Measurements from ENCODE around the gene PHACTR3. TPM values are rescaled to one million over a fixed set of nuclear protein-coding genes. Genes with fewer than 3 reads are reported as not detected.
"Not testable (repeated sequence)": the region's sequence is repeated elsewhere in the genome, so short reads cannot be mapped to it uniquely, and the experiment has no call there.

The PHACTR3 gene
- 0.25 TPM for total RNA-seq

DNA sequence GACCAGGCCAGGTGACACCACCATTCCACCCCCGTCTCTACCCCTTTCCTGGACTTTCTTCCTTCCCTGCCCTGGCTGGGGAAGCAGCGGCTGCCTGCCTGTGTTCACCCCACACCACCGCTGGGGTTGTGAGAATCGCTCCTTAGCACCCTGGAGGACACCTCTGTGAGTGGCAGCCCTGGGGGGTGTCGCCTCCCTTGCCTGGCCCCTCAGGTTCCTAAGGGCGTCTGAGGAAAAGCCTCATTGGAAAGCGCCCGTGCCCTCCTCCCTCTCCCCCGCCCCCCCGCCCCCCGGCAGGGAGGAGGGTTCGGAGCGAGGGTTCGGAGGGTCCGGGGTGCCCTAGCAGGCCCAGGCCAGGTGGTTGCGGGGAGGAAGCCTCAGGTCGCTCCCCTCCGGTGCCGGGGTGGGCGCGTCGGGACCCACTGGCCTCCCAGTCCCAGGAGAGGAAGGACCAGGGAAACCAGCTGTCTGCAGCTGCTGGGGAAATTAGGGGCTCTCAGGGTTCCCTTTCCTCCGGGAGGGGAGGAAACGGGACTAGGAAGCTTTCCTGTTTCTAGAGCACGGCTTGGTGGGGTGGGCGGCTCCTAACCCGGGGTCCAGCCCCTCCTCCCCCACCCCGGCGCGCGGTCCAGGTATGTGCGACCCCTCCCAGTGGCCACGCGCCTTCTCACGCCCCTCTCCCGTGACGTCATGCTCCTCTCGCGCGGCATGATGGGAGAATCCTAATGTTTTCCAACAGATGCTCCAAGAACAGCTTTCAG is at the start of gene PHACTR3:
TSS of gene PHACTR3 (plus strand) at position 760 of the 761 bp plus-strand sequence. CDS start 475 bp downstream, outside the sequence.
- DNase-seq (ENCODE audit: low spot score) (no peak), ATAC-seq (no peak)

DNA sequence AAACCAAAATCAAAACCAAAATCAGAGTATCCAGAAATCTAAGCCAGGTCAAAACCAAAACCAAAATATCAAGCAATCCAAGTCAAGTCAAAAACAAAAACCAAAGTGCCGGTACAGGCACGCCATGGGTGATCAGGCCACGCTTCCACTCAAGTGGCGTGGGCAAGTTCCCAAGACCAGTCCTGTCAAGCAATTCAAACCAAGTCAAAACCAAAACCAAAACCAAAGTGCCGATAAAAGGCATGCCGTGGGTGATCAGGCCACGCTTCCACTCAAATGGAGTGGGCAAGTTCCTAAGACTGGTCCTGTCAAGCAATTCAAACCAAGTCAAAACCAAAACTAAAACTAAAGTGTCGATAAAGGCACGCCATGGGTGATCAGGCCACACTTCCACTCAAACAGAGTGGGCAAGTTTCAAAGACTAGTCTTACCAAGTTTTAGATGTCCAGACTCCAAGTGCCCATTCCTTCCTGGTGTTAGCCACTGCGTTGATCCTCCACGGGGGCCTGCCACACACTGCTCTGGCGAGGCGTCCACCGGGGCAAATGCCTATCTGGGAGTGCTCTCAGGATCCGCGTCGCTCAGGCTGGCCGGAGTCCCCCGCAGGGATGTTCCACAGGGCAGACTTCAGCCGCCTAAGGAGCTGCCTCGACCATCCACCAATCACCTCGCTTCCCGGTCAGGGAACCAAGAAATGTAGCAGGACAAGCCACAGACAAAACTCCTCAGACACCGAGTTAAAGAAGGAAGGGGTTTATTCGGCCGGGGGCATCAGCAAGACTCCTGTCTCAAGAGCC is 46.4 kb upstream of the PHACTR3 start:
- not testable (repeated sequence) for ATAC-seq; DNase-seq (ENCODE audit: low spot score)

DNA sequence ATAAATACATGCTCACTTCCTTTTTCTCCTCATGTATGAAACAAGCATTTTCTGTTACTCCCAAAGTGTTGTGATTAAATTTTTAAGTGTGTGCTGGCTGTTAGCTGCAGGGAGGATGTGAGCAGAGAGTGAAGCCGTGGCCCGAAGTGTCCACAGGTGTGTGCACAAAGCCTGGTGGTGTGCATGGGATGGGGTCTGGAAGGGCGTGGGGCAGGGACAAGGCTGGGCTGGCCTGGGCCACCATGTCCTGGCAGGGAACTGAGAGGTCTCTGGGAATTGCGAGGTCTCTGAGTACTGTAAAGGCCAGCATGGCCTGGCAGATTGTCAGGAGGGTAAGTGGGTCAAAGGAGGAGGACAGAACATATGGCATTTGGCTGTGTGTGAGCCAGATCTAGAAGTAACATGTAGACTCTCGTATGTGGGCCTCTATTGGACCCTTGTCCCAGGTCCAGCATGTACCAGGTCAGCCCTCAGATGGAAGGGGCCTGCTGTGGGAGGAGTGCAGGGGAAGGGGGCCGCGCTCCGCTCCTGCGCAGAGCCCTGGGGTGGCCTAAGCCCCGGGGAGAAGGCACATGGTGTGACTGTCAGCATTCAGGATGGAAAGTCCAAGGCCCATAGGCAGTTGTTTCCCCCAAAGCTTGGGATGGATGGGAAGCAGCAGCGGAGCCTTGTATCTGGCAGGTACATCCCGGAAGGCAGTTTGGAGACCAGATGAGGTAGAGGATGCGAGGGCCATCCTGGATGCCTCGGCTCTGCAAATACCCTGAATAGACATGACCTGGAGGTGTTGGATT is 45.1 kb upstream of the PHACTR3 start:
- ATAC-seq (no peak), DNase-seq (ENCODE audit: low spot score) (no peak)

DNA sequence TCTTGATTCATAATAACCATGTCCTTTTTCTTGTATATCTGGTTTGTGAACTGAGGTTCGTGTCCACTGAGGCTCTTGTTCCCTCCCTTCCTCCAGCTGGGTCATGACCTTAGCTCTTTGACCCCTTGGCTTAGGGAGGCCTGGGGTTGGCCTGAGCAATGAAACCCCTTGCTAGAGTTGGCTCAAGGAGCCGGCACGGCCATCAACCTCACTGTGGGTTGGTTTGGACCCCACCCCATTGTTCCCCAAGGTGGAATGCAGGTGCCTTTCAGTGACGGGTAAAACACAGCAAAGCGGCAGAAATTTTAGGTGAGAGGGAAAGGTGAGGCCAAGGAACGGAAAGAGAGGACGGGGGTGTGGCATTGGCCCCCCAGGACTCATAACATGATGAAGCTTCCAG is 44.5 kb upstream of the PHACTR3 start:
- no peak for DNase-seq (ENCODE audit: low spot score)
- no peak for ATAC-seq

DNA sequence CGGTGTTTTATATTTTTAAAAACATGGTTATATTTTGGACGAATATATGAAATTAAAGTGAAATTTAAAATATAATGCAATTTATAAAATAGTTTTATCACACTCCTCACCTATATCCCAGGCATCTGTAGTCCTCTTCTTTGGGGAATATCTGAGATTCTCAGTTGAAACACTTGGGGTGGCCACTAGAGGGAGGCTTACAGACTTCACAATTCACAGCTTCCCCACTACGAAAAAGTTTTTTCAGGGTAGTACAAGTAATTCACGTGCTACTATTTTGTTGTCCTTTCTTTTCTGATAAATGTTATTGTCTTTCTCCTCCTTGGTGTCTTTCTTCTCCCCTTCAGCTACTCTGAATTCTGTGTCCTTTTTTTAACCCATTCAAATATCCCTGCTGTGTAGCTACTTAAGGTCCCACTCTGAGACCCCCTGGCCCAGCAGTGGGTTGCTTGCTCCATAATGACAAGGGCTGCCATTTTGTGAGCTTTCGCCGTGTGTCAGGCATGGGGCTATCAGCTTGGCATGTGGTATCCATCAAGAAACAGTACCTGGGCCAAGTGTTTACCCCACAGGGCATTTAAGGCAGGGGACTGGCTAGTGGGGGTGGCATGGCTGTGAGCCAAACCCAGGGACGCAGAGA is 43.6 kb upstream of the PHACTR3 start:
- DNase-seq (ENCODE audit: low spot score) (no peak), ATAC-seq (peak; percentile 76)

DNA sequence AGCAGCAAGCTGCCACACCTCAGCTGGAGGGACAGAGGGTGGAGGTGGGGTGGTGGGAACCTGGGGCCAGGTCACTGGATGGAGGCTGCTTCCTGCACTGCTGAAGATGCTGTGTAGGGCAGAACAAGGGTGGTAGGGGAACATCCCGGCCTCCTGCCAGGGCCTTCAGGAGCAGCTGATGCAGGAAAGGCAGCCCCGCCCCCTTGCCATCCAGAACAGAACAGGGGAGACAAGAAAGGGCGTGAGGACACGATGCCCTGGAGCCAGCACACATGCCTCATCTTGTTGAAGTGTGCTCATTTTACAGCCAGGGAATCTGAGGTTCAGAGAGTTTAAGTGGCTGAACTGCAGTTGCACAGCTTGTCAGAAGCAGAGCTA is 43.1 kb upstream of the PHACTR3 start:
- DNase-seq (ENCODE audit: low spot score) (no peak), ATAC-seq (no peak)

DNA sequence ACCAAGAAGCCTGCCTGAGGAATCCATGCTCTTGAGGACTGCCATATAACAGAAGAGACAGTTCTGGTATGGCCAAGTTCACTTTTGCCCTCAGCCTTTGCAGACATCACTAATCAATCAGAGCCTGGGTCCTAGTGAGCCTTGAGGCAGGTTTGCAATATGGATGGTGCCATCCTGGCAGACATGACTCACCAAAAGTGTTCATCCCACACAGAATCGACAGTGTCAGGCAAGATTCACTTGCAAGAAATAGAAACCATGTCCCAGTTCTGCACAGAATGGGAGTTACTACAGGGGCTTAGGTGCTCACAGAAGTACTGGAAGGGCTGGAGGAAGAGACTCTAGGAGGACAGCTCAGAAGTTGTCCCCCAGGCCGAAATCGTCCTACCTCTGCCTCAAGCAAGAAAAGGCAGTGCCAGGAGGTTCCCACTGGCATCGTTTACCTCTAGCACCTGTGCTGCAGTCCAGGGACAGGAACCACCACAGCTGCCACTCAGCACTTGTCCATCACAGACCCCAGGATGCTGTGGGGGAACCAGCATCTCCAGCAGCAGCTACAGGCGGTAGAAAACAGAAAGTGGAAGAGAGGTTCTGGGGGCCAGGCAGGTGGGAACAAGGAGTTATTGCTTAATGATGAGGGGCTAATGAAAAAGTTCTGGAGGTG is 42.6 kb upstream of the PHACTR3 start:
- DNase-seq (ENCODE audit: low spot score), result no peak

DNA sequence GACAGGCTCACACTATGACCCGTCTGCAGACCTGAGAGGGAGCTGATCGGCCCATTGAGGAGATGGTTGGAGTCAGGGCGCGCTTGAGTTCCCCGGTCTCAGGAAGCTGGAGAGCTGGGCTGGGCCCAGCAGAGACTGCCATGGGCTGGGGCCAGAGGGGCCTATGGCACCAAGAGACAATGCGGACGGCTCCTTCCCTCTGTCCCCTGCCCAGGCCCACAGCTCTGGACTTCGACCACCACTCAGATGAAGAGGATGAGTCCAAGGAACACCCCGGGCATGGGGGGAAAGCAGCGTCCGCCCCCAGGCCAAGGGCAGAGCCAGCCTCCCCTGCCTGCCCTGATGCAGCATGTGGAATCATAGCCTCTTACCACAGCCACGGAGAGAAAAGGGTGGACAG is 40.2 kb upstream of the PHACTR3 start:
- DNase-seq (ENCODE audit: low spot score) (no peak), ATAC-seq (no peak)

More for the DNA sequence above, 42.6 kb upstream of the PHACTR3 start:
- no peak for ATAC-seq

DNA sequence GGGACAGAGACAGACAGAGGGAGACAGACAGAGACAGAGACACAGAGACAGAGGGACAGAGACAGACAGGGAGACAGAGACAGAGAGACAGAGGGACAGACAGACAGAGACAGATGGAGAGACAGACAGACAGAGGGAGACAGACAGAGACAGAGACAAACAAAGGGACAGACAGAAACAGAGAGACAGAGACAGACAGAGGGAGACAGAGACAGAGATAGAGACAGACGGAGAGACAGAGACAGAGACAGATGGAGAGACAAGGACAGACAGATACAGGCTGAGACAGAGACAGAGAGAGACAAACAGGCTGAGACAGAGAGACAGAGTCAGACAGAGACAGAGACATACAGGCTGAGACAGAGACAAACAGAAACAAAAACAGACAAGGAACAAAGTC is 39.4 kb upstream of the PHACTR3 start:
- DNase-seq (ENCODE audit: low spot score) (no peak), ATAC-seq (no peak)

DNA sequence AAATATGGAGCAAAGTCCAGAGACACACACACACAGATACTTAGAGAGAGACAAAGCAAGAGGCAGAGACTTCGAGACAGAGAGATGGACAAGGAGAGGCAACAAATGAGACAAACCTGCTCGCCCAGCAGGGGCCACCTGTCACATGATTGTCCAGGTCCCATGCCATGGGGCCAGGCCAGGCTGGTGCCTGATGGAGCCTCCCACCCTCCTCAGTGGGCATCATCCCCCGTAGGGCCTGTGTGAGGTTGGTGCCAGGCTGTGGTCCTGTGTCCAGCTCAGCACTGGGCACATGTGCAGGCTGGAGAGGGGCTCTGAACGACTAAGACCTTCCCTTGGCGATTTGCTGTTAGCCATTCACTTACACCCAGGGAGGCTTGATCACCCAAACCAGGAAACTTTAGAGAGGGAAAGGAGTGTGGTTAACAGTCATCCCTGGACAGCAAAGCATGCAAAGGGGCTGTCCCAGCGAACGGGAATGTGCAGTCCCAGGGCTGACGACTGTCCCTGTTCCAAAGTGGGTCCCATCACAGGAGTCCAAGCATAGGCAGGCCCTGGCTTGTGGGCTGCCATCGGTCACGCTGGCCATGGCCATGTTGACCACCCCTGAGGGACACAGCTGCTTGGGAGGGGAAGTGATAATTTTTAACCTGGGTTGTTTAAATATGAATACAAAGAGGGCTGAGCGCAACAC is 38.4 kb upstream of the PHACTR3 start:
- ATAC-seq (no peak), DNase-seq (ENCODE audit: low spot score) (no peak)

DNA sequence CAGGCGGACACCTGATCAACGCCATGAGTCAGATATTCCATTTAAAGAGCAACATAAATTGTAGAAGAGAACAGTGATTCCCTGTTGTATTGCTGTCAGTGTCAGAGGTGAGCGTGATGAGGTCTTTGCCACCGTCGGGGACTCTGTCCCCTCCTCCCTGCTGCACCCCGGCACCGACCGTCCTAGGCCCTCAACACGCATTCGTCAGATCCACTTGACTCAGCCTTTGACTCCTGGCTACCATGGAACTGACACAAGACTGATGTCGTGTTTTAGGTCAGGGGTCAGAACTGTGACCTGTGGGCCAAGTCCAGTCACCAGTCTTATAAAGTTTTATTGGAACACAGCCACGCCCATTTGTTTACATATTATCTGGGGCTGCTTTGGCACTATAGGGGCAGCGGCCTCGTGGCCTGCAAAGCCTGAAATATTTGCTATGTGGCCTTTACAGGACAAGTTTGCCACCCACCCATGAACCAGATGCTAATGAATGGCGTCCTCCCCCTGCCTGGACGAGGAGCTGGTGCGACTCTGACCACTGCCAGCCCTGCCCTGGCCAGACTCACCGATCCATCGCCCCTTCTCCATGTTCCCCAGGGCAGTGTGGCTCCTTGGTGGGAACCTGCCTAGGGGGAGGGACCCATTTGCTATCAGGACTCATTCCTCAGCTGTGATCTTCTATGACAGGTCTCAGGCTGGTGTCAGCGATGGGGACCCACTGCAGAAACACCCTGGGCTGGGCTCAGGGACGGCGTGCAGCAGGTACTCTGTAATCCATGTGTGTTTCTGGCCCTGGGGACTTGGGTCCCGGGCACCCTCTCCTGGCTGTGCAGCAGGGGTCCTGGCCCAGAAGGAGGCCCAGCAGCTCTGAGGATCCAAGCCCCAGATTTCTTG is 37.5 kb upstream of the PHACTR3 start:
- ATAC-seq, result no peak
- DNase-seq (ENCODE audit: low spot score), result peak; percentile 35

DNA sequence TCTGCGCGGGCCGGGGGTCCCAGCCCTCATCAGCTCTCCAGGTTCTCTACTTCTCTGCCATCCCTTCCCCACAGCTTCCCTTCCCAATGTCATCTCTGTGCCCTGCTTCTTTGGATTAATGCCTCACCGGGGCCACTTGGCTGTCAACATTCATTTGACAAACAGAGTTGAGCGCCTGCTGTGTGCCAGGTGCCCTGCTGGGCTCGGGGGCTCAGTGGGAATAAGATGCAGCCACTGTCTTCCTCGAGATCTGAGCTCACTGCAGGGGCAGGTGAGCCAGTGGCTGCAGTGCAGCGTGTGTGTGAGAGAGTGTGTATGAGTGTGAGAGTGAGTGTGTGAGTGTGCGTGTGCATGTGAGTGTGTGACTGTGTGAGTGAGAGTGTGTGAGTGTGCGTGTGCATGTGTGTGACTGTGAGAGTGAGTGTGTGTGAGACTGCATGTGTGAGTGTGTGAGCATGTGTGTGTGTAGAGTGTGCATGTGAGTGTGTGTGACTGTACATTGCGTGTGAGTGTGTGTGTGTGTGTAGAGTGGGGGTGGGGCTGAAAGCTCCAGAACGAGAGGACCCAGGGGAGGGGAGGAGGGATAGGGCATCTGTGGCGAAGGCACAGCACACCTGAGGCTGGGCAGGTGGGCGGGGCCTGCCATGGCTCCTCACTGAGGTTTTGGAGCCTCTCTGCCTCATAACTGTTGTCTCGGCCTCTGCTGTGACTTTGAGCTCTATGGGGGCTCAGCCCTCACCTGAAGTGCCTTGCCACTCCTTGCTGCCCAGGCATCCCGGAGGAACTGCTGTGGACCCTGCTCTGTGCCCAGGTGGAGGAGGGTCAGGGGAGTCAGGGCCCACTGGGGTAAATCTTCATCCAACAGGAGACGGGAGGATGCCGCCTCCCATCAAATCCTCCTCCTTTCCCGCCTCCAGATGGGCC is 36.5 kb upstream of the PHACTR3 start:
- ATAC-seq, result no peak

DNA sequence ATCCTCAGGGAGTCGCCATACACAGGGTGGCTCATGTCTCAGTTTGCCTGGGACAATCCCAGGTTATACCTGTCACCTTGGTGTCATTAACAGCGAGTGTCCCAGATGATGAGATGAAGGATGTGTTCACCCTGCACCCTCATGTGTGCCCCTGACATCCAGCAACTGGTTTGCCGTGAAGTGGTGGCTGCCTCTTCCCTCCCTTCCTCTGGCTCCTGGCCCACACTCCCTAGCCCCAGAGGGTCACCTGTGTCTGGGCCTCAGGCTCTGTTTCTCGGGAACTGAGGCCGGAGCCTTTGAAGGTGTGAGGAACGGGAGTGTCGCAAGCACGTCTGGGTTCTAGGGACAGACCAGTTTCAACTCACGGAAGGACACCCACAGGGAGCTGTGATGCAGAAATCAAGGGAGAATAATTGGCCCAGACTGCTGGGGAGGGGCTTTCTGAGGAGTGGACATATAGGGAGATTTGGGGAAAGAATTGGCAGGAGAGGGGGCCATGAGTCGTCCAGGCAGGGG is 35.8 kb upstream of the PHACTR3 start:
- ATAC-seq, result no peak
- peak; percentile 35 for DNase-seq (ENCODE audit: low spot score)

More for the DNA sequence above, 36.5 kb upstream of the PHACTR3 start:
- DNase-seq (ENCODE audit: low spot score), result no peak

DNA sequence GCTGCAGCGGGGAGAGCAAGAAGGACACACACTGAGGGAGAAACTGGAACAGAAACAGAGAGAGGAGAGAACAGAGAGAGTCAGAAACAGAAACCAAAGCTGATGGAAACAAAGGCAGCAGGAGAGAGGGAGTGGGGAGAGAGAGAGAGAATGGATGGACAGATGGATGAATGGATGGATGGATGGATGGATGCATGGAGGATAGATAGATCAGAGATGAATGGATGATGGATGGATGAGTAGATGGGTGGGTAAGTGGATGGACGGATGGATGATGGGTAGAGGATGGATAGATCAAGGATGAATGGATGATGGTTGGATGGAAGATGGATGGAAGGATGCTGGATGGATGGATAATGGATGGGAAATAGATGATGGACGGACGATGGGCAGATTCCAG is 35.0 kb upstream of the PHACTR3 start:
- DNase-seq (ENCODE audit: low spot score) (no peak), ATAC-seq (no peak)

DNA sequence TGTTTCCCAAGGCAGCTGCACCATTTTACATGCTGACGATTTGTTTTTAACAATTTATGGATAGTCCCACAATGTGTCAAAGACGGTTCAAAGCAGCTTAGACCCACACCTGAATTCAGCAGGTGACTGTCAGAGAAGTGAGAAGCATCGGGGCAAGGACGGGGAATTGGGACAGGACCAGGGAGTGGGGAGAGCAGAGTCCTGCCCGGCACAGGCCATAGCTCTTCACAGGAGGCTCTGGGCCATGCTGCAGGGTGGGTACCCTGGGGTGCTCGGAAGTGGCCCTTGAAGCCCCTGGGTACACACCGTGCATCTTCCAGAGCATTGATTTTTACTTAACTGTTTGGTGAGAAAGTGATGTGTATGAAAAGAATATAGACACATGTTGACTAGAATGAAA is 33.2 kb upstream of the PHACTR3 start:
- ATAC-seq, result no peak

DNA sequence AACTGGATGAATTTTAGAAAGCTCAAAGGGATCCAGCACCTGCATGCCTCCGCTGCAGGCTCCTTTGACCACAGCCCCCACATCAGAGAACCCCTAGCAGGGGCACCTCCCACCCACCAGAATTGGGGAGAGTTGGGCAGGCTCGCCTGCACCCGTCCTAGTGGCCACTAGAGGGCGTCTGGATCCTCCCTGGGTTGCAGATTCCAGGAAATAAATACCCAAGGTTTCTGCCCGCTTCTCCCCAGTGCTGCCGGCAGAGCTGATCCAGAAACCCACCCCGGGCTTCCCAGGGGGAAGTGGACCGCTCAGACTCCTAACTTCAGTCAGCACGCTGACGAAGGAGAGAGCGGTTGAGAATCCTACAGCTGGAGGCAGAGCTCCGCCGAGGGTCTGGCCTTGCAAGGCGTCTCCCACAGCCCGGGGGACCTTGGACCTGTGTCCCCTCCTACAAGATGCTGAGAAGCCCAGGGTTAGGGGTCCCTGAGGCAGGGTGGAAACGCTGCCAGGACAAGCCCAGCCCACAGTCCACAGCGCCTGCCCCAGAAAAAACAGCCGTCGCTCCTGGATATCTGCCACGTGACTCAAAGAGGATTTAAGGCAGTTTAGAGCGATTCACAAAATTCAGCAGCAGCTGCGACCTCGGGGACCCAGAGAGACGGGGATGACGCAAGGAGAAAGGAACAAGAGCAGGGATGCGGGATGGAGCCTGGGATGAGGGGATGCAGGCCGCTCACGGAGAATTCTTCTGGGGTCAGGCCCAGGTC is 32.6 kb upstream of the PHACTR3 start:
- DNase-seq (ENCODE audit: low spot score), result peak; percentile 55
- peak; percentile 90 for ATAC-seq

More for the DNA sequence above, 33.2 kb upstream of the PHACTR3 start:
- DNase-seq (ENCODE audit: low spot score), result no peak

DNA sequence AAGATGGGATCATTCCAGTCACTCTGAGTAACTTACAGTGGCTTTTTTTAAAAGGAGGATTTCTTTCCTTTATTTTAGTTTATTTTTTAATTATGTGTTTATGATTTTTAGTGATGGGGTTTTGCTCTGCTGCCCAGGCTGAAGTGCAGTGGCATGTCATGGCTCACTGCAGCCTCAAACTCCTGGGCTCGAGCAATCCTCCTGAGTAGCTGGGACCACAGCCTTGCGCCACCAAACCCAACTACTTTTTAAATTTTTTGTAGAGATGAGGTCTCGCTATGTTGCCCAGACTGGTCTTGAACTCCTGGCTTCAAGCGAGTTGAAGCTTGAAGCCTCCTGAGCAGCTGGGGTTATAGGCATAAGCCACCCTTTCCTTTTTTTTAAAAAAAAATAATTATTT is 31.8 kb upstream of the PHACTR3 start:
- ATAC-seq (no peak), DNase-seq (ENCODE audit: low spot score) (no peak)

Data from left lobe of liver (tissue), 2 donors.